HCT116 (cell line): ENCODE data around the gene SMARCA4. TPM values are rescaled to one million over a fixed set of nuclear protein-coding genes. Genes with fewer than 3 reads are reported as not detected.

Experiments used
- ATAC-seq: fragments of 200-7000 bp; cut with Tn5 transposase; 2 replicates; pipeline ENCODE4 v1.9.1; 2020; ENCODE audit warnings: mild to moderate bottlenecking, moderate library complexity
- Bru-seq: library from RNA; stranded (reverse); fragments of 400-500 nt; gene quantifications from one replicate; lab custom pipeline; 2021; lab: Mats Ljungman, UMichigan
- BruChase-seq, 2 experiments: library from RNA; stranded (reverse); fragments of 400-500 nt; gene quantifications; one replicate each; lab custom pipeline; 2021; lab: Mats Ljungman, UMichigan
- BruUV-seq: library from RNA; stranded (reverse); fragments of 400-500 nt; replicated peaks from 2 replicates; lab custom pipeline; 2021; lab: Mats Ljungman, UMichigan
- CTCF ChIA-PET: fragments of 300-600 bp; sonication (Branson Sonifier 250); formaldehyde crosslinking; loops from one replicate; lab custom pipeline; 2021; ENCODE audit warnings: antibody characterized with exemption; lab: Charles Lee
- POLR2A ChIA-PET: fragments of 300-600, 350-600 bp; sonication (Branson Sonifier 250); formaldehyde crosslinking; loops from one replicate; lab custom pipeline; 2021; ENCODE audit warnings: antibody characterized with exemption; lab: Charles Lee
- RAD21 ChIA-PET, 2 experiments: fragments of 300-600 bp; sonication (Branson Sonifier 250); formaldehyde crosslinking; loops; one replicate each; lab custom pipeline; 2023; ENCODE audit warnings: low total read pairs in 2 of 2; ENCODE audit not compliant: uncharacterized antibody in 2 of 2, unreplicated experiment in 2 of 2, low non-redundant PET in 1 of 2; lab: Charles Lee
- DNase-seq: peaks from one replicate; pipeline ENCODE4 v3.0.0-alpha.2; 2010; ENCODE audit warnings: low read depth, low spot score
- H2AFZ ChIP-seq: fragments of 200-600 bp; shearing (Covaris generic), sonication (generic); 2 replicates; pipeline ENCODE4 v1.6.1; 2017; ENCODE audit warnings: low read depth, mixed run types, mixed read lengths, antibody characterized with exemption, low read length; ENCODE audit not compliant: poor library complexity, severe bottlenecking
- H3K27ac ChIP-seq: 2 replicates; pipeline ENCODE4 v1.5.1; 2012; ENCODE audit warnings: low read depth, low read length
- H3K27me3 ChIP-seq: fragments of 200-600 bp; sonication (generic); 2 replicates; pipeline ENCODE4 v1.6.1; 2016; ENCODE audit warnings: mixed run types, low read length, mixed read lengths; ENCODE audit not compliant: insufficient read depth
- H3K36me3 ChIP-seq, 2 experiments: fragments of 200-500 bp in 1 of 2; fragments of 200-600 bp in 1 of 2; sonication (Bioruptor generic) in 1 of 2; sonication (generic) in 1 of 2; 2 replicates each; pipeline versions ENCODE4 v1.5.1 to v1.6.1; 2014 to 2016; ENCODE audit warnings: low read length in 2 of 2, inconsistent platforms in 1 of 2, mixed read lengths in 1 of 2, mixed run types in 1 of 2; ENCODE audit not compliant: insufficient read depth in 2 of 2, control insufficient read depth in 1 of 2
- H3K4me1 ChIP-seq, 2 experiments: fragments of 200-600 bp in 1 of 2; sonication (generic) in 1 of 2; 2 replicates each; pipeline versions ENCODE4 v1.5.1 to v1.6.1; 2012 to 2017; ENCODE audit warnings: low read length in 2 of 2, inconsistent platforms in 1 of 2, mild to moderate bottlenecking in 1 of 2, mixed read lengths in 1 of 2, mixed run types in 1 of 2, moderate library complexity in 1 of 2; ENCODE audit not compliant: insufficient read depth in 2 of 2, control insufficient read depth in 1 of 2
- H3K4me2 ChIP-seq: fragments of 200-600 bp; sonication (generic); 2 replicates; pipeline ENCODE4 v1.6.1; 2017; ENCODE audit warnings: mixed run types, low read length, mixed read lengths
- H3K4me3 ChIP-seq, 2 experiments: fragments of 200-600 bp in 1 of 2; sonication (generic) in 1 of 2; replicated peaks in 1 of 2; 2 replicates each; pipeline ENCODE4 v1.5.1; 2011 to 2016; ENCODE audit warnings: low read length in 2 of 2, control low read depth in 1 of 2, low read depth in 1 of 2, mild to moderate bottlenecking in 1 of 2, mixed read lengths in 1 of 2, mixed run types in 1 of 2
- H3K79me2 ChIP-seq: fragments of 200-600 bp; sonication (generic); 2 replicates; pipeline ENCODE4 v1.6.1; 2017; ENCODE audit warnings: mild to moderate bottlenecking, mixed run types, low read length, moderate library complexity, mixed read lengths; ENCODE audit not compliant: insufficient read depth
- H3K9ac ChIP-seq: fragments of 200-600 bp; sonication (generic); 2 replicates; pipeline ENCODE4 v1.6.1; 2016; ENCODE audit warnings: low read length, mixed read lengths
- H3K9me2 ChIP-seq: fragments of 200-600 bp; sonication (generic), shearing (Covaris generic); 2 replicates; pipeline ENCODE4 v1.6.1; 2017; ENCODE audit warnings: mixed run types, mild to moderate bottlenecking, moderate library complexity; ENCODE audit not compliant: insufficient read depth
- H3K9me3 ChIP-seq, 2 experiments: fragments of 200-500 bp in 1 of 2; fragments of 200-600 bp in 1 of 2; sonication (Bioruptor generic) in 1 of 2; sonication (generic) in 1 of 2; 2 replicates each; pipeline ENCODE4 v1.6.1; 2014 to 2017; ENCODE audit warnings: low read length in 2 of 2, mixed read lengths in 2 of 2, inconsistent platforms in 1 of 2, low read depth in 1 of 2, mild to moderate bottlenecking in 1 of 2, mixed run types in 1 of 2, moderate library complexity in 1 of 2; ENCODE audit not compliant: control insufficient read depth in 1 of 2, insufficient read depth in 1 of 2
- H4K20me1 ChIP-seq: fragments of 200-600 bp; sonication (generic), shearing (Covaris generic); 2 replicates; pipeline ENCODE4 v1.6.1; 2017; ENCODE audit warnings: mixed run types, mild to moderate bottlenecking, moderate library complexity; ENCODE audit not compliant: insufficient read depth
- CBX3 ChIP-seq: IDR thresholded peaks from 2 replicates; pipeline ENCODE4 v1.6.1; 2012; ENCODE audit warnings: low read depth
- ELF1 ChIP-seq: IDR thresholded peaks from 2 replicates; pipeline ENCODE4 v1.6.1; 2012; ENCODE audit warnings: low read depth, borderline replicate concordance
- EZH2phosphoT487 ChIP-seq: fragments of 200-600 bp; IDR thresholded peaks from 2 replicates; pipeline ENCODE4 v1.6.1; 2018; ENCODE audit warnings: antibody characterized with exemption, borderline replicate concordance
- POLR2A ChIP-seq: IDR thresholded peaks from 2 replicates; pipeline ENCODE4 v1.7.0; 2011; ENCODE audit warnings: borderline replicate concordance; ENCODE audit not compliant: insufficient read depth, insufficient read length; ENCODE audit errors: extremely low read depth
- POLR2AphosphoS5 ChIP-seq: IDR thresholded peaks from 2 replicates; pipeline ENCODE4 v1.6.1; 2011; ENCODE audit warnings: mild to moderate bottlenecking, low read depth, low read length, moderate library complexity
- SIN3A ChIP-seq: IDR thresholded peaks from 2 replicates; pipeline ENCODE4 v1.6.1; 2012; ENCODE audit warnings: low read depth
- SP1 ChIP-seq: IDR thresholded peaks from 2 replicates; pipeline ENCODE4 v1.6.1; 2012; ENCODE audit warnings: low read depth
- SRF ChIP-seq: IDR thresholded peaks from 2 replicates; pipeline ENCODE4 v1.6.1; 2012; ENCODE audit warnings: low read depth
- TCF7L2 ChIP-seq: IDR thresholded peaks from 2 replicates; pipeline ENCODE4 v1.7.0; 2011; ENCODE audit warnings: borderline replicate concordance, inconsistent platforms; ENCODE audit not compliant: insufficient read depth, insufficient read length; ENCODE audit errors: extremely low read depth
- YY1 ChIP-seq: IDR thresholded peaks from 2 replicates; pipeline ENCODE4 v1.6.1; 2011; ENCODE audit warnings: low read length, low read depth, moderate library complexity, mild to moderate bottlenecking; ENCODE audit not compliant: insufficient replicate concordance; ENCODE audit errors: extremely low read depth
- ZFX ChIP-seq: fragments of 450-650 bp; IDR thresholded peaks from 2 replicates; pipeline ENCODE4 v1.6.1; 2017
- intact Hi-C: fragments of 100-400 bp; cut with micrococcal nuclease; formaldehyde crosslinking; loops from 2 replicates; pipeline ENCODE4 v1.10.0; 2022
- long read RNA-seq: library from polyadenylated mRNA; unstranded; transcript quantifications from one replicate; pipeline ENCODE4 v2.0.0, GENCODE V29; 2021; ENCODE audit not compliant: unreplicated experiment
- polyA plus RNA-seq: library from polyadenylated mRNA; unstranded; fragments of >200 nt; gene quantifications from 2 replicates; pipeline ENCODE4 v1.2.1, GENCODE V29; 2012; ENCODE audit warnings: missing spikeins
- total RNA-seq: library from RNA; stranded (reverse); gene quantifications from one replicate; pipeline ENCODE4 v1.2.1, GENCODE V29; 2021; ENCODE audit not compliant: unreplicated experiment
- TF ChIP-seq, protein P1 (sequence below): IDR thresholded peaks from 2 replicates; pipeline ENCODE4 v1.6.1; 2012

SMARCA4 gene
- total RNA-seq (116 TPM), Bru-seq, nascent RNA (percentile 75 among the genes with signal in this experiment), BruChase-seq, experiment 1, labeled RNA remaining after a 6-hour chase (percentile 80 among the genes with signal in this experiment), BruChase-seq, experiment 2, labeled RNA remaining after a 2-hour chase (percentile 75 among the genes with signal in this experiment)
- 102 and 108 TPM in 2 replicates for polyA plus RNA-seq
- long read RNA-seq, full-length matches to known transcripts = 12 of 247 reads
- long read RNA-seq, partial matches to known transcripts = 203 of 247 reads
- long read RNA-seq, other reads (novel, unspliced or antisense) = 32 of 247 reads

DNA sequence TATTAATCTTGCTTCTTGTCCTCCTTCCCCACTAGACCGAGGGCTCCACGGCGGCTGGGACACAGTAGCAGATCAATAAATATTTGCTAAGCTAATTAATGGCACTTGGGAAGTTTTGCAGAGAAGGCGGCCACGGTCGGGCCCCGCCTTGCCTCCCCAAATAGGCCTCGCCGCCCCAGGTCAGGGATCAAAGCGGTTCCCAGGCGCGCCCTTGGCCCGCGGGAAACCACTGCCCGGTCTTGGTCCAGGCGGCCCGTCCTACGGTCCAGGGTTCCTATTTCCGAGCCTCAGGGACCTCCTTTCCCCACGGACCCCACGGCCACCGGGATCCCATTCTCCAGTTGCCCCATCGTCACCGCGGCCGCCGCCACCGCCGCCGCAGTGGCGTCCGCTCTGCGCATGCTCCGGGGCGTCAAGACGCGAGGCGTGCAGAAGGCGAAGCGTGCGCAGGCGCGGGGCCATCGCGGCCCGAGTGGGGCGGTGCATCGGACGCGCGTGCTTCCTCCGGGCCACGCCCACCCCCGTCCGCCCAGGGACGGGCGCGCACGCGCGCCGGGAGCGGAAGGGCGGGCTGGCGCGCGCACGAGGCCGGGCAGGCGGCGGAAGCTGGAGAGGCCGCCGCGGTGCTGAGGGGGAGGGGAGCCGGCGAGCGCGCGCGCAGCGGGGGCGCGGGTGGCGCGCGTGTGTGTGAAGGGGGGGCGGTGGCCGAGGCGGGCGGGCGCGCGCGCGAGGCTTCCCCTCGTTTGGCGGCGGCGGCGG is at the start of gene SMARCA4:
TSS of gene SMARCA4 (plus strand) at position 717 of the 759 bp plus-strand sequence. CDS start 23,122 bp downstream, outside the sequence.
- Histone ChIP-seq H3K9ac (peak within 1 kb of the TSS; percentile 91), H3K4me3 (peak within 1 kb of the TSS; percentile 75 to 83), H3K27me3 (no peaks in the 10 kb centered on the region), H3K79me2 (peaks cover 43% of the 10 kb centered on the region), H3K9me2 (no peaks in the 10 kb centered on the region), H2AFZ (no peak within 1 kb of the TSS), H4K20me1 (peaks cover 7% of the 10 kb centered on the region; the same call in 1 of the 2 replicates), H3K36me3 (peaks cover 3 to 6% of the 10 kb centered on the region in 2 experiments; a peak in 2 of 4 replicates), H3K4me2 (peak within 1 kb of the TSS; percentile 91), H3K9me3 (no peaks in the 10 kb centered on the region), H3K4me1 (peaks cover 14 to 38% of the 10 kb centered on the region in 2 experiments; a peak in 3 of 4 replicates), H3K27ac (peak within 1 kb of the TSS; percentile 74)
- BruUV-seq = TSS peak; percentile 95
- intact Hi-C loops = no loop called here
- TF ChIP-seq ELF1 (no peak), YY1 (peak; percentile 52), POLR2A (peak; percentile 88), TCF7L2 (peak; percentile 82), EZH2phosphoT487 (no peak), CBX3 (0 out of 2 replicates have a peak, but pooled peaks have one; percentile 65), SRF (no peak), SIN3A (peak; percentile 69; the same call in 1 of the 2 replicates), SP1 (no peak), POLR2AphosphoS5 (peak; percentile 89), ZFX (peak; percentile 99)
- TF ChIP-seq, protein P1, sequence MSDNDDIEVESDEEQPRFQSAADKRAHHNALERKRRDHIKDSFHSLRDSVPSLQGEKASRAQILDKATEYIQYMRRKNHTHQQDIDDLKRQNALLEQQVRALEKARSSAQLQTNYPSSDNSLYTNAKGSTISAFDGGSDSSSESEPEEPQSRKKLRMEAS = peak; percentile 95
- ChIA-PET RAD21 (no interaction called here), CTCF (interaction anchor here (1.8 kb wide), 1 partner anchor 24 kb away, joined by 4 read pairs; no protein-coding TSS in a partner anchor), POLR2A (interaction anchor here (0.6 to 1.1 kb wide), 2 partner anchors 18 to 21 kb away, joined by 3 to 7 read pairs; no protein-coding TSS in a partner anchor)
- peak; percentile 90 for DNase-seq
- ATAC-seq = peak; percentile 87
